ENCODE data around the gene MICAL2. TPM values are rescaled to one million over a fixed set of nuclear protein-coding genes. Genes with fewer than 3 reads are reported as not detected.

Gene MICAL2
- total and polyA plus RNA-seq, 2 of the 13 experiments (the other 11 are each of a cell fraction or from before 2014, with no cell fraction given): 0.78 to 1.1 TPM

DNA sequence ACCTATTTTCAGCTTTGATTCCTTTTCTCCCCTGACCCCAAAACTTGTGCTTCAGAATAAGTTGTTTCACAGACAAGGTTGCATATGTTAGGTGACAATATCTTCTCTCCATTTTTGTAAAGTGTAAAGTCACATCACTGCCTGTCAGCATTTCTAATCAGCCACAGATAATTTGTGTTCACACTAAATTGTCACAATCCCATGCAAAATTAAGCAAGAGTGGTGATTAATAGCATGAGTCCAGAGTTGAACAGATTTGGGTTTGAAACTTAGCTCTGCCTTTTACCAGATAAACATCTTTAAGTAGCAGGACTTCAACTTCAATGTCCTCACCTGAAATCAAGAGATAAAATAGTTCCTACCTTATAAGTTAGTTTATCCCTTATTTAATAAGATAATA lies 80.1 kb downstream of the MICAL2 start:
- Histone ChIP-seq H3K4me3 (replicated peaks in 1 of 3; ENCODE audit: insufficient read depth in 1 of 3, low read depth in 2 of 3, low read length in 3 of 3) (no peak overlapping the region), H3K9ac (ENCODE audit: insufficient read depth, low read depth, low read length) (no peak overlapping the region), H3K36me3 (replicated peaks in 1 of 2; ENCODE audit: control insufficient read depth in 1 of 2, insufficient read depth in 2 of 2, low read length in 2 of 2) (no peaks in the 10 kb centered on the region), H2AFZ (ENCODE audit: low read length) (no peak overlapping the region), H4K20me1 (ENCODE audit: insufficient read depth, low read length) (no peaks in the 10 kb centered on the region), H3K4me1 (ENCODE audit: insufficient read depth, low read length) (no peaks in the 10 kb centered on the region), H3K27me3 (ENCODE audit: control insufficient read depth in 1 of 2, insufficient read depth in 2 of 2, low read length in 2 of 2) (no peaks in the 10 kb centered on the region), H3K27ac (ENCODE audit: extremely low read length, insufficient read depth, low read length) (no peak overlapping the region), H3K4me2 (ENCODE audit: low read depth, low read length) (no peak overlapping the region), H3K79me2 (ENCODE audit: insufficient read depth, low read length) (no peaks in the 10 kb centered on the region), H3K9me3 (ENCODE audit: low read length) (no peaks in the 10 kb centered on the region)
- ChIA-PET POLR2A (no interaction called here), CTCF (ENCODE audit: low intra/inter-chr PET ratio, low total read pairs) (no interaction called here)
- intact Hi-C loops (cut with micrococcal nuclease; ENCODE audit: unreplicated experiment) (no loop called here), in situ Hi-C loops (cut with HindIII; ENCODE audit: extremely low pct_ligation_motif_present, low pct_unique_long_range_greater_than_20kb) (no loop called here)
- no peak for DNase-seq (ENCODE audit: low spot score)
- no TSS peak for BruUV-seq (replicated peaks)
- TF ChIP-seq TBX3 (IDR thresholded peaks at IDR 0.05; ENCODE audit: borderline replicate concordance): no peak
- TF ChIP-seq, protein P1, sequence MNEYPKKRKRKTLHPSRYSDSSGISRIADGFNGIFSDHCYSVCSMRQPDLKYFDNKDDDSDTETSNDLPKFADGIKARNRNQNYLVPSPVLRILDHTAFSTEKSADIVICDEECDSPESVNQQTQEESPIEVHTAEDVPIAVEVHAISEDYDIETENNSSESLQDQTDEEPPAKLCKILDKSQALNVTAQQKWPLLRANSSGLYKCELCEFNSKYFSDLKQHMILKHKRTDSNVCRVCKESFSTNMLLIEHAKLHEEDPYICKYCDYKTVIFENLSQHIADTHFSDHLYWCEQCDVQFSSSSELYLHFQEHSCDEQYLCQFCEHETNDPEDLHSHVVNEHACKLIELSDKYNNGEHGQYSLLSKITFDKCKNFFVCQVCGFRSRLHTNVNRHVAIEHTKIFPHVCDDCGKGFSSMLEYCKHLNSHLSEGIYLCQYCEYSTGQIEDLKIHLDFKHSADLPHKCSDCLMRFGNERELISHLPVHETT (CRISPR knock-in tag; conservative IDR thresholded peaks at IDR 0.05): no peak
- no peak for FAIRE-seq
- ATAC-seq: no peak

DNA sequence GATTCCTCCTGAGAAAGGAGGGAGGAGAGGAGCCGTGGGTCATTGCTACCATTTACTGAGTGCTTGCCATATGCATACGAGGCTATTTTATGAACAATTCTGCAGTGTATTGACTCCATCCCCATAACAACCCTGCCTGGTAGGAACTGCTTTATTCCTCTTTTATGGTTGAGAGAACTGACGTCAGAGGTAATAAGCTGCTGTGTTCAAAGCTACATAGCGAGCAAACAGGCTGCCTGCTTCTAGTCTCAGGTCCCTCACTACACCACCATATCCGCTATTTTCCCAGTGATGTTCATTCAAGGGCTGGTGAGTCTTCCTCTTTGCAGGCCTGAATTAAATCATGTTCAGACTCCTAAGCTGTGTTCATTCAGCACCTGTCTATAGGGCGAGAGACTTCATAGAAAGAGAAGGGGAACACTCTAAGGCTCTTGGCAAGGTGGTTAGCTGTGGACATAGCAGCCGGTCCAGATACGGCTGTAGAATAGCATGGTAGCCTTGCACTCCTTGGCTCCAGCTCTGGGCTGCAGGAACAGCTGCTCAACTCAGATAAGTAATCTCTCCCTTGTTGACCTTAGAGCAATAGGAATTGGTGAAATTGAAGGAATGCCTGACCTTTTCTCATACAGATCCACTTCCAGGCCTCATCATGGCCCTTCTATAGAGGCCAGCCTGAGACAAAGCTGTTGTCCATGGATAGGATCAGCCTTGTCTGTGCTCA lies 82.6 kb downstream of the MICAL2 start:
- ChIA-PET POLR2A (no interaction called here), CTCF (ENCODE audit: low intra/inter-chr PET ratio, low total read pairs) (no interaction called here)
- Histone ChIP-seq H3K4me2 (ENCODE audit: low read depth, low read length) (no peak overlapping the region), H4K20me1 (ENCODE audit: insufficient read depth, low read length) (no peaks in the 10 kb centered on the region), H3K4me1 (ENCODE audit: insufficient read depth, low read length) (no peaks in the 10 kb centered on the region), H2AFZ (ENCODE audit: low read length) (no peak overlapping the region), H3K9me3 (ENCODE audit: low read length) (no peaks in the 10 kb centered on the region), H3K36me3 (replicated peaks in 1 of 2; ENCODE audit: control insufficient read depth in 1 of 2, insufficient read depth in 2 of 2, low read length in 2 of 2) (no peaks in the 10 kb centered on the region), H3K79me2 (ENCODE audit: insufficient read depth, low read length) (no peaks in the 10 kb centered on the region), H3K27me3 (ENCODE audit: control insufficient read depth in 1 of 2, insufficient read depth in 2 of 2, low read length in 2 of 2) (no peaks in the 10 kb centered on the region), H3K9ac (ENCODE audit: insufficient read depth, low read depth, low read length) (no peak overlapping the region), H3K4me3 (replicated peaks in 1 of 3; ENCODE audit: insufficient read depth in 1 of 3, low read depth in 2 of 3, low read length in 3 of 3) (no peak overlapping the region), H3K27ac (ENCODE audit: extremely low read length, insufficient read depth, low read length) (no peak overlapping the region)
- BruUV-seq (replicated peaks): no TSS peak
- in situ Hi-C loops (cut with HindIII; ENCODE audit: extremely low pct_ligation_motif_present, low pct_unique_long_range_greater_than_20kb) (no loop called here), intact Hi-C loops (cut with micrococcal nuclease; ENCODE audit: unreplicated experiment) (no loop called here)
- no peak for ATAC-seq
- no peak for FAIRE-seq
- no peak for DNase-seq (ENCODE audit: low spot score)
- 72% methylated on average over 8 of the region's 8 CpGs for WGBS (ENCODE audit: low lambda C conversion rate)
- TF ChIP-seq THYN1 (CRISPR knock-in tag; IDR thresholded peaks at IDR 0.05; ENCODE audit: borderline replicate concordance, low read depth) (no peak), BRD4 (CRISPR knock-in tag; IDR thresholded peaks at IDR 0.05) (no peak), ZNF431 (CRISPR knock-in tag; IDR thresholded peaks at IDR 0.05; ENCODE audit: borderline replicate concordance, low read depth) (no peak), CREB1 (IDR thresholded peaks at IDR 0.05) (no peak), CREB1 (CRISPR knock-in tag; IDR thresholded peaks at IDR 0.05) (no peak), FOXK1 (CRISPR knock-in tag; IDR thresholded peaks at IDR 0.05; ENCODE audit: borderline replicate concordance, low read depth) (no peak), ELF4 (CRISPR knock-in tag; IDR thresholded peaks at IDR 0.05; ENCODE audit: borderline replicate concordance) (no peak), ZNF850 (CRISPR knock-in tag; conservative IDR thresholded peaks at IDR 0.05) (no peak), KLF12 (CRISPR knock-in tag; IDR thresholded peaks at IDR 0.05; ENCODE audit: borderline replicate concordance) (no peak), ZNF256 (CRISPR knock-in tag; conservative IDR thresholded peaks at IDR 0.05) (no peak)
- TF ChIP-seq, protein P2, sequence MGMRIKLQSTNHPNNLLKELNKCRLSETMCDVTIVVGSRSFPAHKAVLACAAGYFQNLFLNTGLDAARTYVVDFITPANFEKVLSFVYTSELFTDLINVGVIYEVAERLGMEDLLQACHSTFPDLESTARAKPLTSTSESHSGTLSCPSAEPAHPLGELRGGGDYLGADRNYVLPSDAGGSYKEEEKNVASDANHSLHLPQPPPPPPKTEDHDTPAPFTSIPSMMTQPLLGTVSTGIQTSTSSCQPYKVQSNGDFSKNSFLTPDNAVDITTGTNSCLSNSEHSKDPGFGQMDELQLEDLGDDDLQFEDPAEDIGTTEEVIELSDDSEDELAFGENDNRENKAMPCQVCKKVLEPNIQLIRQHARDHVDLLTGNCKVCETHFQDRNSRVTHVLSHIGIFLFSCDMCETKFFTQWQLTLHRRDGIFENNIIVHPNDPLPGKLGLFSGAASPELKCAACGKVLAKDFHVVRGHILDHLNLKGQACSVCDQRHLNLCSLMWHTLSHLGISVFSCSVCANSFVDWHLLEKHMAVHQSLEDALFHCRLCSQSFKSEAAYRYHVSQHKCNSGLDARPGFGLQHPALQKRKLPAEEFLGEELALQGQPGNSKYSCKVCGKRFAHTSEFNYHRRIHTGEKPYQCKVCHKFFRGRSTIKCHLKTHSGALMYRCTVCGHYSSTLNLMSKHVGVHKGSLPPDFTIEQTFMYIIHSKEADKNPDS (CRISPR knock-in tag; IDR thresholded peaks at IDR 0.05): no peak
- TF ChIP-seq, protein P3, sequence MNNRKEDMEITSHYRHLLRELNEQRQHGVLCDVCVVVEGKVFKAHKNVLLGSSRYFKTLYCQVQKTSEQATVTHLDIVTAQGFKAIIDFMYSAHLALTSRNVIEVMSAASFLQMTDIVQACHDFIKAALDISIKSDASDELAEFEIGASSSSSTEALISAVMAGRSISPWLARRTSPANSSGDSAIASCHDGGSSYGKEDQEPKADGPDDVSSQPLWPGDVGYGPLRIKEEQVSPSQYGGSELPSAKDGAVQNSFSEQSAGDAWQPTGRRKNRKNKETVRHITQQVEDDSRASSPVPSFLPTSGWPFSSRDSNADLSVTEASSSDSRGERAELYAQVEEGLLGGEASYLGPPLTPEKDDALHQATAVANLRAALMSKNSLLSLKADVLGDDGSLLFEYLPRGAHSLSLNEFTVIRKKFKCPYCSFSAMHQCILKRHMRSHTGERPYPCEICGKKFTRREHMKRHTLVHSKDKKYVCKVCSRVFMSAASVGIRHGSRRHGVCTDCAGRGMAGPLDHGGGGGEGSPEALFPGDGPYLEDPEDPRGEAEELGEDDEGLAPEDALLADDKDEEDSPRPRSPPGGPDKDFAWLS (CRISPR knock-in tag; IDR thresholded peaks at IDR 0.05; ENCODE audit: borderline replicate concordance): no peak
